HCT116 (cell line): ENCODE data around the gene MNT. TPM values are rescaled to one million over a fixed set of nuclear protein-coding genes. Genes with fewer than 3 reads are reported as not detected.

Experiments
- ATAC-seq: fragments of 200-7000 bp; cut with Tn5 transposase; 2 replicates; pipeline ENCODE4 v1.9.1; 2020; ENCODE audit warnings: mild to moderate bottlenecking, moderate library complexity
- BruUV-seq: library from RNA; stranded (reverse); fragments of 400-500 nt; replicated peaks from 2 replicates; lab custom pipeline; 2021; lab: Mats Ljungman, UMichigan
- CTCF ChIA-PET: fragments of 300-600 bp; sonication (Branson Sonifier 250); formaldehyde crosslinking; loops from one replicate; lab custom pipeline; 2021; ENCODE audit warnings: antibody characterized with exemption; lab: Charles Lee
- POLR2A ChIA-PET: fragments of 300-600, 350-600 bp; sonication (Branson Sonifier 250); formaldehyde crosslinking; loops from one replicate; lab custom pipeline; 2021; ENCODE audit warnings: antibody characterized with exemption; lab: Charles Lee
- RAD21 ChIA-PET, 2 experiments: fragments of 300-600 bp; sonication (Branson Sonifier 250); formaldehyde crosslinking; loops; one replicate each; lab custom pipeline; 2023; ENCODE audit warnings: low total read pairs in 2 of 2; ENCODE audit not compliant: uncharacterized antibody in 2 of 2, unreplicated experiment in 2 of 2, low non-redundant PET in 1 of 2; lab: Charles Lee
- DNase-seq: peaks from one replicate; pipeline ENCODE4 v3.0.0-alpha.2; 2010; ENCODE audit warnings: low read depth, low spot score
- H2AFZ ChIP-seq: fragments of 200-600 bp; shearing (Covaris generic), sonication (generic); 2 replicates; pipeline ENCODE4 v1.6.1; 2017; ENCODE audit warnings: low read depth, mixed run types, mixed read lengths, antibody characterized with exemption, low read length; ENCODE audit not compliant: poor library complexity, severe bottlenecking
- H3K27ac ChIP-seq: 2 replicates; pipeline ENCODE4 v1.5.1; 2012; ENCODE audit warnings: low read depth, low read length
- H3K27me3 ChIP-seq: fragments of 200-600 bp; sonication (generic); 2 replicates; pipeline ENCODE4 v1.6.1; 2016; ENCODE audit warnings: mixed run types, low read length, mixed read lengths; ENCODE audit not compliant: insufficient read depth
- H3K36me3 ChIP-seq, 2 experiments: fragments of 200-500 bp in 1 of 2; fragments of 200-600 bp in 1 of 2; sonication (Bioruptor generic) in 1 of 2; sonication (generic) in 1 of 2; 2 replicates each; pipeline versions ENCODE4 v1.5.1 to v1.6.1; 2014 to 2016; ENCODE audit warnings: low read length in 2 of 2, inconsistent platforms in 1 of 2, mixed read lengths in 1 of 2, mixed run types in 1 of 2; ENCODE audit not compliant: insufficient read depth in 2 of 2, control insufficient read depth in 1 of 2
- H3K4me1 ChIP-seq, 2 experiments: fragments of 200-600 bp in 1 of 2; sonication (generic) in 1 of 2; 2 replicates each; pipeline versions ENCODE4 v1.5.1 to v1.6.1; 2012 to 2017; ENCODE audit warnings: low read length in 2 of 2, inconsistent platforms in 1 of 2, mild to moderate bottlenecking in 1 of 2, mixed read lengths in 1 of 2, mixed run types in 1 of 2, moderate library complexity in 1 of 2; ENCODE audit not compliant: insufficient read depth in 2 of 2, control insufficient read depth in 1 of 2
- H3K4me2 ChIP-seq: fragments of 200-600 bp; sonication (generic); 2 replicates; pipeline ENCODE4 v1.6.1; 2017; ENCODE audit warnings: mixed run types, low read length, mixed read lengths
- H3K4me3 ChIP-seq, 2 experiments: fragments of 200-600 bp in 1 of 2; sonication (generic) in 1 of 2; replicated peaks in 1 of 2; 2 replicates each; pipeline ENCODE4 v1.5.1; 2011 to 2016; ENCODE audit warnings: low read length in 2 of 2, control low read depth in 1 of 2, low read depth in 1 of 2, mild to moderate bottlenecking in 1 of 2, mixed read lengths in 1 of 2, mixed run types in 1 of 2
- H3K79me2 ChIP-seq: fragments of 200-600 bp; sonication (generic); 2 replicates; pipeline ENCODE4 v1.6.1; 2017; ENCODE audit warnings: mild to moderate bottlenecking, mixed run types, low read length, moderate library complexity, mixed read lengths; ENCODE audit not compliant: insufficient read depth
- H3K9ac ChIP-seq: fragments of 200-600 bp; sonication (generic); 2 replicates; pipeline ENCODE4 v1.6.1; 2016; ENCODE audit warnings: low read length, mixed read lengths
- H3K9me2 ChIP-seq: fragments of 200-600 bp; sonication (generic), shearing (Covaris generic); 2 replicates; pipeline ENCODE4 v1.6.1; 2017; ENCODE audit warnings: mixed run types, mild to moderate bottlenecking, moderate library complexity; ENCODE audit not compliant: insufficient read depth
- H3K9me3 ChIP-seq, 2 experiments: fragments of 200-500 bp in 1 of 2; fragments of 200-600 bp in 1 of 2; sonication (Bioruptor generic) in 1 of 2; sonication (generic) in 1 of 2; 2 replicates each; pipeline ENCODE4 v1.6.1; 2014 to 2017; ENCODE audit warnings: low read length in 2 of 2, mixed read lengths in 2 of 2, inconsistent platforms in 1 of 2, low read depth in 1 of 2, mild to moderate bottlenecking in 1 of 2, mixed run types in 1 of 2, moderate library complexity in 1 of 2; ENCODE audit not compliant: control insufficient read depth in 1 of 2, insufficient read depth in 1 of 2
- H4K20me1 ChIP-seq: fragments of 200-600 bp; sonication (generic), shearing (Covaris generic); 2 replicates; pipeline ENCODE4 v1.6.1; 2017; ENCODE audit warnings: mixed run types, mild to moderate bottlenecking, moderate library complexity; ENCODE audit not compliant: insufficient read depth
- CBX3 ChIP-seq: IDR thresholded peaks from 2 replicates; pipeline ENCODE4 v1.6.1; 2012; ENCODE audit warnings: low read depth
- CEBPB ChIP-seq: IDR thresholded peaks from 2 replicates; pipeline ENCODE4 v1.6.1; 2012; ENCODE audit warnings: low read depth
- CTCF ChIP-seq, 3 experiments: fragments of 200-600 bp in 1 of 3; sonication (generic) in 1 of 3; IDR thresholded peaks in 2 of 3; conservative IDR thresholded peaks in 1 of 3; 2 replicates each; pipeline ENCODE4 v1.5.1; 2012 to 2017; ENCODE audit warnings: low read depth in 2 of 3, low read length in 2 of 3, antibody characterized with exemption in 1 of 3, borderline replicate concordance in 1 of 3, control low read depth in 1 of 3, mild to moderate bottlenecking in 1 of 3, mixed read lengths in 1 of 3, mixed run types in 1 of 3, moderate library complexity in 1 of 3; ENCODE audit not compliant: insufficient read depth in 1 of 3
- FOSL1 ChIP-seq: IDR thresholded peaks from 2 replicates; pipeline ENCODE4 v1.6.1; 2012; ENCODE audit warnings: low read depth
- POLR2A ChIP-seq: IDR thresholded peaks from 2 replicates; pipeline ENCODE4 v1.7.0; 2011; ENCODE audit warnings: borderline replicate concordance; ENCODE audit not compliant: insufficient read depth, insufficient read length; ENCODE audit errors: extremely low read depth
- SIN3A ChIP-seq: IDR thresholded peaks from 2 replicates; pipeline ENCODE4 v1.6.1; 2012; ENCODE audit warnings: low read depth
- TCF7L2 ChIP-seq: IDR thresholded peaks from 2 replicates; pipeline ENCODE4 v1.7.0; 2011; ENCODE audit warnings: borderline replicate concordance, inconsistent platforms; ENCODE audit not compliant: insufficient read depth, insufficient read length; ENCODE audit errors: extremely low read depth
- ZBTB33 ChIP-seq: IDR thresholded peaks from 2 replicates; pipeline ENCODE4 v1.6.1; 2011; ENCODE audit warnings: mild to moderate bottlenecking, low read length, moderate library complexity; ENCODE audit not compliant: insufficient replicate concordance; ENCODE audit errors: extremely low read depth
- ZFX ChIP-seq: fragments of 450-650 bp; IDR thresholded peaks from 2 replicates; pipeline ENCODE4 v1.6.1; 2017
- ZNF274 ChIP-seq: fragments of 200-500 bp; sonication (Bioruptor generic); IDR thresholded peaks from 2 replicates; pipeline ENCODE4 v1.6.1; 2014; ENCODE audit warnings: mild to moderate bottlenecking, low read depth, low read length, inconsistent platforms
- intact Hi-C: fragments of 100-400 bp; cut with micrococcal nuclease; formaldehyde crosslinking; loops from 2 replicates; pipeline ENCODE4 v1.10.0; 2022
- total RNA-seq: library from RNA; stranded (reverse); gene quantifications from one replicate; pipeline ENCODE4 v1.2.1, GENCODE V29; 2021; ENCODE audit not compliant: unreplicated experiment

The MNT gene
- total RNA-seq, 1 experiment from 2014 or later, result 37.0 TPM

- H2AFZ ChIP-seq, result no peak overlapping the region
- DNase-seq, result no peak
- TF ChIP-seq CBX3 (no peak), CEBPB (no peak), ZNF274 (no peak), TCF7L2 (no peak), ZFX (no peak), ZBTB33 (no peak), POLR2A (no peak), CTCF (IDR thresholded peaks at IDR 0.05 in 2 of 3, conservative IDR thresholded peaks at IDR 0.05 in 1 of 3; ENCODE audit: borderline replicate concordance in 1 of 3, insufficient read depth in 1 of 3, low read depth in 2 of 3, low read length in 2 of 3) (no peak), SIN3A (no peak), FOSL1 (no peak)
- TF ChIP-seq, all 23 proteins: peak for 0
- no peaks in the 10 kb centered on the region for H4K20me1 ChIP-seq
- H3K9ac ChIP-seq, result no peak overlapping the region
- ChIA-PET CTCF (interaction anchor here (0.5 kb wide), 1 partner anchor 415 kb away, joined by 3 read pairs; no protein-coding TSS in a partner anchor), RAD21 (no interaction called here), POLR2A (no interaction called here)
- BruUV-seq, result no TSS peak
- no peak overlapping the region for H3K27ac ChIP-seq
- intact Hi-C loops, result no loop called here
- H3K27me3 ChIP-seq, result no peaks in the 10 kb centered on the region
- no peaks in the 10 kb centered on the region for H3K9me2 ChIP-seq
- H3K4me3 ChIP-seq, result no peak overlapping the region
- no peaks in the 10 kb centered on the region for H3K79me2 ChIP-seq
- ATAC-seq, result no peak
- H3K4me1 ChIP-seq, result peaks cover 28 to 35% of the 10 kb centered on the region in 2 experiments
- no peaks in the 10 kb centered on the region for H3K9me3 ChIP-seq
- peaks cover 4 to 7% of the 10 kb centered on the region in 2 experiments; a peak in 2 of 4 replicates for H3K36me3 ChIP-seq
- H3K4me2 ChIP-seq, result no peak overlapping the region
Observed at GRCh38 chr17:2362881-2363280, 38.0 kb downstream of the MNT start.
